Left ventricle myocardium inferior (tissue), 1 donor: ENCODE measurements around the gene SPG21. TPM values are rescaled to one million over a fixed set of nuclear protein-coding genes. Genes with fewer than 3 reads are reported as not detected.
"Not testable (repeated sequence)": the region's sequence is repeated elsewhere in the genome, so short reads cannot be mapped to it uniquely, and the experiment has no call there.

Experiments used
- DNase-seq: peaks from one replicate; pipeline ENCODE4 v3.0.0-alpha.2; 2020
- H3K27ac ChIP-seq: fragments of 200-600 bp; replicated peaks from 2 replicates; pipeline ENCODE4 v1.8.0; 2021
- H3K27me3 ChIP-seq: fragments of 200-600 bp; 2 replicates; pipeline ENCODE4 v1.8.0; 2021; ENCODE audit warnings: low read depth
- H3K36me3 ChIP-seq: fragments of 200-600 bp; 2 replicates; pipeline ENCODE4 v1.8.0; 2021
- H3K4me1 ChIP-seq: fragments of 200-600 bp; 2 replicates; pipeline ENCODE4 v1.8.0; 2021
- H3K4me3 ChIP-seq: fragments of 200-600 bp; 2 replicates; pipeline ENCODE4 v1.8.0; 2021; ENCODE audit warnings: mild to moderate bottlenecking, moderate library complexity
- H3K9me3 ChIP-seq: fragments of 200-600 bp; replicated peaks from 2 replicates; pipeline ENCODE4 v1.8.0; 2021
- CTCF ChIP-seq: fragments of 200-600 bp; IDR thresholded peaks from 2 replicates; pipeline ENCODE4 v1.8.0; 2021; ENCODE audit warnings: antibody characterized with exemption, mild to moderate bottlenecking, borderline replicate concordance
- intact Hi-C: fragments of 100-400 bp; cut with micrococcal nuclease; formaldehyde crosslinking; loops from one replicate; pipeline ENCODE4 v1.11.0; 2022
- total RNA-seq: library from RNA; stranded (reverse); fragmentation: NEBNext Ultra II Directional; extraction: Animal tissue kit (Norgen Biotek cat#: 25700); gene quantifications from one replicate; pipeline ENCODE4 v1.2.1, GENCODE V29; 2021
- donor health status: DM: no; HTN: yes; CAD: no; lungs with severe emphysema.

Gene SPG21
- total RNA-seq, 1 donor from 2014 or later: 47.2 TPM

GRCh38 chr15:65027593-65027992 lies 37.9 kb upstream of the SPG21 start:
- Histone ChIP-seq H3K4me3 (no peak overlapping the region), H3K9me3 (no peaks in the 10 kb centered on the region), H3K36me3 (peaks cover 31% of the 10 kb centered on the region), H3K27ac (no peak overlapping the region), H3K27me3 (no peaks in the 10 kb centered on the region), H3K4me1 (peaks cover 20% of the 10 kb centered on the region)
- no peak for DNase-seq
- intact Hi-C loops: no loop called here
- no peak for TF ChIP-seq CTCF

GRCh38 chr15:65026756-65027155 lies 37.0 kb upstream of the SPG21 start:
- Histone ChIP-seq H3K27ac (no peak overlapping the region), H3K9me3 (no peaks in the 10 kb centered on the region), H3K4me3 (no peak overlapping the region), H3K27me3 (no peaks in the 10 kb centered on the region), H3K4me1 (peaks cover 20% of the 10 kb centered on the region), H3K36me3 (peaks cover 37% of the 10 kb centered on the region)
- intact Hi-C loops: no loop called here
- no peak for DNase-seq
- TF ChIP-seq CTCF: no peak

GRCh38 chr15:65021488-65021887 lies 31.8 kb upstream of the SPG21 start:
- no peak overlapping the region for H3K27ac ChIP-seq
- H3K9me3 ChIP-seq: no peaks in the 10 kb centered on the region
- H3K4me1 ChIP-seq: no peaks in the 10 kb centered on the region
- intact Hi-C loops: no loop called here
- DNase-seq: no peak
- no peak overlapping the region for H3K4me3 ChIP-seq
- H3K36me3 ChIP-seq: peaks cover 84% of the 10 kb centered on the region
- H3K27me3 ChIP-seq: no peaks in the 10 kb centered on the region
- TF ChIP-seq CTCF: no peak

- DNase-seq: no peak
- no peaks in the 10 kb centered on the region for H3K4me1 ChIP-seq
- H3K9me3 ChIP-seq: no peaks in the 10 kb centered on the region
- TF ChIP-seq CTCF: no peak
- H3K4me3 ChIP-seq: no peak overlapping the region
- peaks cover 83% of the 10 kb centered on the region for H3K36me3 ChIP-seq
- intact Hi-C loops: no loop called here
- no peak overlapping the region for H3K27ac ChIP-seq
- no peaks in the 10 kb centered on the region for H3K27me3 ChIP-seq
Observed at GRCh38 chr15:65020419-65020818, 30.7 kb upstream of the SPG21 start.

GRCh38 chr15:65011198-65011597 lies 21.5 kb upstream of the SPG21 start:
- Histone ChIP-seq H3K9me3 (peaks cover 13% of the 10 kb centered on the region), H3K36me3 (peaks cover 52% of the 10 kb centered on the region)
- H3K27me3 ChIP-seq, H3K4me3 ChIP-seq, H3K27ac ChIP-seq, intact Hi-C loops, DNase-seq, H3K4me1 ChIP-seq: not testable (repeated sequence)

DNA sequence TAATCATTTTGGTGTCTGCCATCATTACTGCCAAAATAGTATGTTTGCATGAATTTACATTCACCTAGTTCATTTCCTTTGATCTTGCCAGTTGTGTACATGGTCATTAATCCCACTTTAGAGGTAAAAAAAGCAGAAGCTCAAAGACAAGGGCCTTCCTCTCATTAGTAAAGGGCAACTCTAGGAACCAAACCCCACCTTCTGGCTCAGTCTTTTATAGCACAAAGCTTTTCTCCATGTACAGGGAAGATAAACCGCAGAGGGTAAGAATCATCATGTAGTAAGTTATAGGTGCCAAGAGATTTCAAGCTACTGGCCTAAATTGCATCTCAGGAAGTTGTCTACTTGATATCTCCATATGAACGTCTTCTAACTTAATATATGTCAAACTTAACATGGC lies 19.3 kb upstream of the SPG21 start:
- H3K4me3 ChIP-seq: no peak overlapping the region
- no peak overlapping the region for H3K27ac ChIP-seq
- no peaks in the 10 kb centered on the region for H3K27me3 ChIP-seq
- intact Hi-C loops: no loop called here
- no peak for TF ChIP-seq CTCF
- peaks cover 40% of the 10 kb centered on the region for H3K36me3 ChIP-seq
- peaks cover 10% of the 10 kb centered on the region for H3K9me3 ChIP-seq
- no peak for DNase-seq
- no peaks in the 10 kb centered on the region for H3K4me1 ChIP-seq
